ENCODE measurements around the gene PVRIG.

DNA sequence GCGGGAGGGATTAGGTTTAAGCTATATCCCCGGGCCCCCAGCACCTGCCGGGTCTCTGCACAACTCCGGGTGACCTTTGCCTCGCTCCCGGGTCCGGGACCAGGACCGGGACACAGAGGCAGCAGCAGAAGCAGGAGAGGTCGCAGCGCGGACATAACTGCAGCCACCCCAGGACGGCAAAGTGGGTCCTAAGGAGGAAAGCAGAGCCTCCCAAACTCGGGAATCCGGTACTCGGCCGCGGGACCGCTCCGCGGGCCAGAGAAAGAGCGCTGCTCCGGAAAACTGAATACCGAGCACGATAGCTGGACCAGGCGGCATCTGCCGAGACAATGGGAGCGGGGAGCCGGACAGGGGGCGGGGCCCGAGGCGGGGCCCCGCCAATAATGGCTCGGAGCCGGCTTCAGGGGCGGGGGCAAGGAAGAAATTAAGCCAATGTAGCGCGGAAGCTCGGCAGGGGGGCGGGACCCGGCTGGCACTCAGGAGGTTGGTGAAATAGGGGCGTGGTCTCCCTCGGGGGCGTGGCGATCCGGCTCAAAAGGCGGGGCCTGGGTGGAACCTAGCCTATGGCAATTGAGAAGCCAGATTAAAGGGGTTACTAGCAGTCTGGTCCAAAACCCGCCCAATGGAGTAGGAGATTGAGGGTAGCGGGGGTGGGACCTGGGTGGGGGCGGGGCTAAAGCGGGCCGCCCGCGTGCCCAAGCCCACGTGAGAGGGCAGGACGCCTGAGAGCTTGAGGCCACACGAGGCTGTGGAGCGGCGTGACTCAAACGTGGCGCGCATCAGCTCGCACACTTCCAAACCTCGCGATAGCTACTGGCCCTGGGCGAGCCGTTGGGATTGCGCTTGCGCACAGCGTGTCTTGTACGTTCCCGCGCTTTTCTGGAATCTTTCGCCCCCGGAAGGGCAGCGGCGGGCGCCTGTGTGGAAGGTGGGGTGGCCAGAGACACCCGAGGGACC is 42.4 kb upstream of the PVRIG start, which contains the start of the genes GPC2 and STAG3:
- TF ChIP-seq, protein P1, sequence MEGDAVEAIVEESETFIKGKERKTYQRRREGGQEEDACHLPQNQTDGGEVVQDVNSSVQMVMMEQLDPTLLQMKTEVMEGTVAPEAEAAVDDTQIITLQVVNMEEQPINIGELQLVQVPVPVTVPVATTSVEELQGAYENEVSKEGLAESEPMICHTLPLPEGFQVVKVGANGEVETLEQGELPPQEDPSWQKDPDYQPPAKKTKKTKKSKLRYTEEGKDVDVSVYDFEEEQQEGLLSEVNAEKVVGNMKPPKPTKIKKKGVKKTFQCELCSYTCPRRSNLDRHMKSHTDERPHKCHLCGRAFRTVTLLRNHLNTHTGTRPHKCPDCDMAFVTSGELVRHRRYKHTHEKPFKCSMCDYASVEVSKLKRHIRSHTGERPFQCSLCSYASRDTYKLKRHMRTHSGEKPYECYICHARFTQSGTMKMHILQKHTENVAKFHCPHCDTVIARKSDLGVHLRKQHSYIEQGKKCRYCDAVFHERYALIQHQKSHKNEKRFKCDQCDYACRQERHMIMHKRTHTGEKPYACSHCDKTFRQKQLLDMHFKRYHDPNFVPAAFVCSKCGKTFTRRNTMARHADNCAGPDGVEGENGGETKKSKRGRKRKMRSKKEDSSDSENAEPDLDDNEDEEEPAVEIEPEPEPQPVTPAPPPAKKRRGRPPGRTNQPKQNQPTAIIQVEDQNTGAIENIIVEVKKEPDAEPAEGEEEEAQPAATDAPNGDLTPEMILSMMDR (IDR thresholded peaks at IDR 0.05), result no peak
- TF ChIP-seq POLR2A (IDR thresholded peaks at IDR 0.05), result no peak

All from lower leg skin (tissue), 3 donors.